ENCODE measurements around the gene ZPBP.
"Not testable (repeated sequence)": the region's sequence is repeated elsewhere in the genome, so short reads cannot be mapped to it uniquely, and the experiment has no call there.

Gene ZPBP

GRCh38 chr7:50047716-50048115 is 45.3 kb downstream of the ZPBP start:
- H3K27me3 ChIP-seq, result no peaks in the 10 kb centered on the region
- H3K27ac ChIP-seq, result no peak overlapping the region
- H3K4me1 ChIP-seq, result no peaks in the 10 kb centered on the region
- H3K9me3 ChIP-seq, result no peaks in the 10 kb centered on the region
- no peaks in the 10 kb centered on the region for H3K36me3 ChIP-seq
- no peak for TF ChIP-seq CTCF (IDR thresholded peaks at IDR 0.05)
- DNase-seq, result no peak
- intact Hi-C loops (cut with DNase I; ENCODE audit: low total_unique reads), result no loop called here
- no peak overlapping the region for H3K4me3 ChIP-seq

GRCh38 chr7:50041165-50041564 is 51.9 kb downstream of the ZPBP start:
- H3K27ac ChIP-seq; H3K9me3 ChIP-seq; H3K27me3 ChIP-seq; H3K4me3 ChIP-seq; H3K36me3 ChIP-seq; intact Hi-C loops (cut with DNase I; ENCODE audit: low total_unique reads); H3K4me1 ChIP-seq; DNase-seq: not testable (repeated sequence)

DNA sequence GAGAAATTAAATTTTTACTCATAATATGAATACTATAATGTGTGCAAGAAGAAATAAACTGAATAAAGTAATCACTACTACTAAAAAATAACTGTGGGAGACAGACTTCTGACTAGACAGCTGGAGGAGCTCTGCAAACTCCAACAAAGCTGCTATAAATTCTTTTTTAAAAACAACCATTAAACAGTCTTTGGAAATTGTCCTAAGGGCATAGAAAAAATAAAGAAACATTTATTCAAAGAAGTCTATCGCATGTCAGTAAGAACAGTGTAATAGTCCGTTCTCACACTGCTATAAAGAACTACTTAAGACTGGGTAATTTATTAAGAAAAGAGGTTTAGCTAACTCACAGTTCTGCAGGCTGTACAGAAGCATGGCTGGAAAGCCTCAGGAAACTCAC is 56.0 kb downstream of the ZPBP start:
- Histone ChIP-seq H3K9me3 (no peaks in the 10 kb centered on the region), H3K27ac (no peak overlapping the region), H3K4me1 (no peaks in the 10 kb centered on the region), H3K27me3 (peaks cover 0 to 2% of the 10 kb centered on the region in 2 donors), H3K36me3 (no peaks in the 10 kb centered on the region), H3K4me3 (no peak overlapping the region)
- TF ChIP-seq CTCF (IDR thresholded peaks at IDR 0.05), result no peak
- DNase-seq, result no peak
- intact Hi-C loops (cut with DNase I; ENCODE audit: low total_unique reads), result no loop called here

- H3K27ac ChIP-seq, result no peak overlapping the region
- TF ChIP-seq CTCF (IDR thresholded peaks at IDR 0.05), result no peak
- intact Hi-C loops (cut with DNase I; ENCODE audit: low total_unique reads), result no loop called here
- no peaks in the 10 kb centered on the region for H3K9me3 ChIP-seq
- H3K27me3 ChIP-seq, result no peaks in the 10 kb centered on the region
- no peak for DNase-seq
- H3K4me1 ChIP-seq, result no peaks in the 10 kb centered on the region
- H3K36me3 ChIP-seq, result no peaks in the 10 kb centered on the region
- no peak overlapping the region for H3K4me3 ChIP-seq
Measured at GRCh38 chr7:50022991-50023390, 70.1 kb downstream of the ZPBP start.

- DNase-seq, result no peak
- Histone ChIP-seq H3K36me3 (no peaks in the 10 kb centered on the region), H3K4me3 (no peak overlapping the region), H3K9me3 (no peaks in the 10 kb centered on the region), H3K27me3 (no peaks in the 10 kb centered on the region), H3K27ac (no peak overlapping the region), H3K4me1 (no peaks in the 10 kb centered on the region)
- intact Hi-C loops (cut with DNase I; ENCODE audit: low total_unique reads), result no loop called here
- TF ChIP-seq CTCF (IDR thresholded peaks at IDR 0.05), result no peak
Measured at GRCh38 chr7:50022451-50022850, 70.6 kb downstream of the ZPBP start.

DNA sequence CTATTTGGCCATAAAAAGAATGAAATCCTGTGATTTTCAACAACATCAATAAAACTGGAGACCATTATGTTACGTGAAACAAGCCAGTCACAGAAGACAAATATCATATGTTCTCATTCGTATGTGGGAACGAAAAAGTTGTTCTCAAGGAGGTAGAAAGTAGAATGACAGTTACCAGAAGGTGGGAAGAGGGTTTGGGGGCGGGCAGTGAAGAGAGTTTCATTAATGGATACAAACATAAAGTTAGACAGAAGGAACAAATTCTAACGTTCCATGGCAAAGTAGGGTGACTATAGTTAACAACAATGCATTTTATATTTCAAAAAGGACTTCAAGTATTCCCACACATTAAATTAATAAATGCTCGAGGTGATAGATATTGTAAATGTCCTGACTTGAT is 97.4 kb downstream of the ZPBP start:
- TF ChIP-seq CTCF (IDR thresholded peaks at IDR 0.05), result no peak
- no peak for DNase-seq
- no peaks in the 10 kb centered on the region for H3K27me3 ChIP-seq

More for the DNA sequence above, 97.4 kb downstream of the ZPBP start:
- intact Hi-C loops (cut with DNase I; ENCODE audit: low total_unique reads), result no loop called here
- Histone ChIP-seq H3K4me3 (no peak overlapping the region), H3K9me3 (no peaks in the 10 kb centered on the region), H3K4me1 (no peaks in the 10 kb centered on the region), H3K27ac (no peak overlapping the region), H3K36me3 (no peaks in the 10 kb centered on the region)
